DMS53 treated with DMSO at 0.1 percent for 48 hours (cell line): ENCODE measurements around the gene ABCC8.
A peak's percentile ranks its signal among the peaks of the same experiment; 100 is the strongest.

Experiments
- DNase-seq: peaks from one replicate; lab custom pipeline; 2025; ENCODE audit not compliant: unreplicated experiment; lab: John Stamatoyannopoulos, UW

Gene ABCC8

GRCh38 chr11:17476317-17477083 is at the start of gene ABCC8:
TSS of gene ABCC8 (minus strand) at chr11:17476845. CDS start at chr11:17476776, 69 bp downstream.
- no peak for DNase-seq

- DNase-seq = no peak
These were observed 49.7 kb upstream of the ABCC8 start for GRCh38 chr11:17526326-17526725.

- peak; percentile 23 for DNase-seq
These were observed 48.9 kb upstream of the ABCC8 start for GRCh38 chr11:17525570-17525969.

- no peak for DNase-seq
These were observed 47.6 kb upstream of the ABCC8 start for GRCh38 chr11:17524221-17524620.

- DNase-seq = no peak
These were observed 46.0 kb upstream of the ABCC8 start for GRCh38 chr11:17522655-17523054.

- DNase-seq = no peak
These were observed 44.7 kb upstream of the ABCC8 start for GRCh38 chr11:17521106-17521900.

- no peak for DNase-seq
These were observed 42.6 kb upstream of the ABCC8 start for GRCh38 chr11:17519061-17519885.

GRCh38 chr11:17518366-17518765 is 41.7 kb upstream of the ABCC8 start:
- no peak for DNase-seq

- no peak for DNase-seq
These were observed 40.5 kb upstream of the ABCC8 start for GRCh38 chr11:17517186-17517585.

- no peak for DNase-seq
These were observed 40.0 kb upstream of the ABCC8 start for GRCh38 chr11:17516551-17517150.

GRCh38 chr11:17515443-17516176 is 39.0 kb upstream of the ABCC8 start:
- no peak for DNase-seq

GRCh38 chr11:17514476-17514875 is 37.8 kb upstream of the ABCC8 start:
- DNase-seq = no peak

GRCh38 chr11:17513853-17514252 is 37.2 kb upstream of the ABCC8 start:
- DNase-seq = no peak

GRCh38 chr11:17512101-17512500 is 35.5 kb upstream of the ABCC8 start:
- no peak for DNase-seq

GRCh38 chr11:17511571-17511970 is 34.9 kb upstream of the ABCC8 start:
- DNase-seq = no peak

- DNase-seq = no peak
These were observed 34.0 kb upstream of the ABCC8 start for GRCh38 chr11:17510507-17511206.

- no peak for DNase-seq
These were observed 32.1 kb upstream of the ABCC8 start for GRCh38 chr11:17508791-17509190.

GRCh38 chr11:17508306-17508705 is 31.7 kb upstream of the ABCC8 start:
- DNase-seq = no peak

GRCh38 chr11:17507773-17508172 is 31.1 kb upstream of the ABCC8 start:
- DNase-seq = no peak

GRCh38 chr11:17506942-17507341 is 30.3 kb upstream of the ABCC8 start:
- no peak for DNase-seq
